Stimulated activated CD4-positive, alpha-beta T cell treated with anti-CD3 and anti-CD28 coated beads, Interleukin-4, amount 100 ng/mL, for 24 hours (primary cell): ENCODE data around the gene DCBLD2.
"Not testable (repeated sequence)": the region's sequence is repeated elsewhere in the genome, so short reads cannot be mapped to it uniquely, and the experiment has no call there.

ENCODE experiments used
- DNase-seq: peaks from one replicate; pipeline ENCODE4 v3.0.0-alpha.2; 2020

The DCBLD2 gene

DNA sequence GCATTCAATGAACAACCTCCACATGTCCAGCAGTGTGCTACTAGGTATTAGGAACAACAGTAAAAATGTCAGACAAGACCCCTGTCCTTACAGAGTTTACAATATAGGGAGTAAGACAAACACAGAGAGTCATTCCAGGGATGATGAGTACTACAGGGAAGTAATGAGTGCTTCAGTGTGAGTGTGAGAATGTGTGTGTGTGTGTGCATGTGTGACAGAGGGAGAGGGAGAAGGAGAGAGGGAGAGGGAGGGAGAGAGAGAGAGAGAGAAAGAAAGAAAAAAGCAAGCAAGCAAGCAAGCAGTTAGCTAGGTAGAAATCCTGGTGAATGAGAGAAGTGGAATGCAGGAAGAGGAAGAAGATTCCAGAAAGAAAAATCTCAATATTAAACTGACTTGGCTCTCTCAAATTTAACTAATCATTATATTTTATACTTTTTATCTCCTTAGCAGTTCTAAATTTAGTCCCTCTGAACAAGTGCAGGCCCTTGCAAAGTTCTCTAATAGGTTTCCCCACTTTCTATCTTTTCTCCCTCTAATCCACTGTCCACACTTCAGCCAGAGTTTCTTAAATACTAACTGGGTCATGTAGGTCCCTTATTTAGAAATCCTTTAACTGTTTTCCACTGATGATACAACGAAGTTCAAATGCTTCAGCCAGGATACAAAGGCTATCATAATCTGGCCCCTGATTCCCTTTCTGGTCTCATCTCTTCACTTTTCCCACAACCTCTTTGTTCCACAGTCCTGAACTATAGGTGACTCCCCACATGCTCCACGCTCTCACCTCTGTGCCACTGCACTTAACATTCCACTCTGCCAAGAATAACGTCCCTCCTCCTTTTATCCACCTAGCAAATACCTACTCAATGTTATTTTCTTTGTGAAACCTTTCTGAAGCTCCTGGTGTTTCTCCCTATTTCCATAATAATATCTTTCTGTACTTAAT lies 10.3 kb downstream of the DCBLD2 start:
- no peak for DNase-seq

- no peak for DNase-seq
Measured at GRCh38 chr3:98890181-98890835, 11.2 kb downstream of the DCBLD2 start.

GRCh38 chr3:98887684-98888083 lies 13.8 kb downstream of the DCBLD2 start:
- no peak for DNase-seq

DNA sequence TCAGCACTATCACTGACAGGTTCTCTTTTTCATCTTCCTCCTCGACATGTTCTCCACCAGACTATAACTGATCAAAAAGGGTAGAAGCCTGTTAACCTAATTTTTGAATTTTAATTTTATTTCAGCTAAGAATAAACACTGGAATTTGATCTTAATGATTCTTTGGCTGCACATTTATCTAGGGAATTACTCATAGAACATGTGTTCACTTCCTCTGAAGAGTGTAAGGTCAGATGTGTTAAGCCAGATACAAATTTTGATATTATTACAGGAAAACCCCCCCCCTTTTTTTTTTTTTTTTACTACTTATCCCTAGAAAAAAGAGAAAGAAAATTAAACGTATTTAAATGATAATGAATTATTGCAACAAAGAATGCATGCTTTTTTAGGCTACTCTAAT lies 15.0 kb downstream of the DCBLD2 start:
- DNase-seq, result no peak

- DNase-seq, result no peak
Measured at GRCh38 chr3:98885851-98886250, 15.6 kb downstream of the DCBLD2 start.

- DNase-seq, result no peak
Measured at GRCh38 chr3:98884675-98885371, 16.7 kb downstream of the DCBLD2 start.

DNA sequence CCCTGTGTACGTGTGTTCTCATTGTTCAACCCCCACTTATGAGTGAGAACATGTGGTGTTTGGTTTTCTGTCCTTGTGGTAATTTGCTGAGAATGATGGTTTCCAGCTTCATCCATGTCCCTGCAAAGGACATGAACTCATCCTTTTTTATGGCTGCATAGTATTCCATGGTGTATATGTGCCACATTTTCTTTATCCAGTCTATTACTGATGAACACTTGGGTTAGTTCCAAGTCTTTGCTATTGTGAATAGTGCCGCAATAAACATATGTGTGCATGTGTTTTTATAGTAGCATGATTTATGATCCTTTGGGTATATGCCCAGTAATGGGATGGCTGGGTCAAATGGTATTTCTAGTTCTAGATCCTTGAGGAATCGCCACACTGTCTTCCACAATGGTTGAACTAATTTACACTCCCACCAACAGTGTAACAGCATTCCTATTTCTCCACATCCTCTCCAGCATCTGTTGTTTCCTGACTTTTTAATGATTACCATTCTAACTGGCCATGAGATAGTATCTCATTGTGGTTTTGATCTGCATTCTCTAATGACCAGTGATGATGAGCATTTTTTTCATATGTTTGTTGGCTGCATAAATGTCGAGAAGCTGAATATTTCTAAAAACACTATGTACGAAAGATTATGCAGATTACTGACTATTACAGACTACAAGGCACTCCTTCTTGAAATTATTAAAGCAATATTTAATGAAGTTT lies 18.7 kb downstream of the DCBLD2 start:
- not testable (repeated sequence) for DNase-seq

DNA sequence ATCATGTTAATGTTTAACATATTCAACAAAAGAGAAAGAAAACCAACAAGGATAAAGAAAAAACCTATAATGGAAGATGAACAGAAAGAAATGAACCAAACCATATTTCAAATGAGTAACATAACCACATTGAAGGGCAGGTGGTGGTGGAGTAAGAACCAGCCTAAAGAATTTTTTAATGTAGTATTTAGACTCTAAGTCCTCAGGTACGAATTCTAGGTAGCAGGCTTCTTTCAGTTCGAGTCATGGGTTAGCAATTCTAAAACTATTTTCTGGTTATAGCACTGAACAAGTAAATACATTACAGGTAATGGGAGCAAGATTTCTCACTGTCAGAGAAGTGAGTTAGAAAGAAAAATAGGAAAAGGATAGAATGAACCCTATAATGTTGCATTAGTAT lies 24.4 kb downstream of the DCBLD2 start:
- DNase-seq, result no peak

DNA sequence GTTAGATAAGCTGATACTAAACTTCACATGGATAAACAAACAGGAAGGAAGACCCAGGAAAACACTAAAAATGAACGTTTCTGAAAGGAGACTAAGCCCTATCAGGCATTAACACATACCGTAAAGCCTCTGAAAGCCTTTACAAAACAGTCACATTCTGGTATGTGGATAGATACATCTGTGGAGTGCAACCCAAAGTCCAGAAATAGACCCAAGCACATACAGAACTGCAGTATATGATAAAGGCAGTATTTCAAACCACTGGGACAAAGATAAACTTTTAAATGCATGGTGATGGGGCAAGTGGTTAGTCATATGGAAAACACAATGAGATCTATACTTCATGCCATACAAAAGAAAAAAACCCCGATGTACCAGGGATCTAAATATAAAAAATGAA lies 26.0 kb downstream of the DCBLD2 start:
- no peak for DNase-seq

GRCh38 chr3:98874602-98875249 lies 26.8 kb downstream of the DCBLD2 start:
- no peak for DNase-seq

DNA sequence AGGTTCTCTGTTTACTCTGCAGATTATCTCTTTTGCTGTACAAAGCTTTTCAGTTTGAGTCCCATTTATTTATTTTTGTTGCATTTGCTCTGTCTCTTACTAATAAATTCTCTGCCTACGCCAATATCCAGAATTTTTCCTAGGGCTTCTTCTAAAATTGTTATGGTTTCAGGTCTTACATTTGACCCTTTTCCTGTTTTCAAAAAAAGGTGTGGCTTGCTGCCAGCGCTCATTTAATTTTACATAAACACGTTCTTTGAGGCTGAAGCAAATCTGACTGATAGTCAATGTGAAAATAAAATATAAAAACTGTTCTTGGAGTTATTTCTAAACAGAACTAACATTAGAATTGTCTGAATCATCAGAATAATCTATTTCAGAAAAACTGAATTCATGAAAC lies 32.1 kb downstream of the DCBLD2 start:
- DNase-seq, result no peak

- not testable (repeated sequence) for DNase-seq
Measured at GRCh38 chr3:98857971-98858370, 43.5 kb downstream of the DCBLD2 start.

DNA sequence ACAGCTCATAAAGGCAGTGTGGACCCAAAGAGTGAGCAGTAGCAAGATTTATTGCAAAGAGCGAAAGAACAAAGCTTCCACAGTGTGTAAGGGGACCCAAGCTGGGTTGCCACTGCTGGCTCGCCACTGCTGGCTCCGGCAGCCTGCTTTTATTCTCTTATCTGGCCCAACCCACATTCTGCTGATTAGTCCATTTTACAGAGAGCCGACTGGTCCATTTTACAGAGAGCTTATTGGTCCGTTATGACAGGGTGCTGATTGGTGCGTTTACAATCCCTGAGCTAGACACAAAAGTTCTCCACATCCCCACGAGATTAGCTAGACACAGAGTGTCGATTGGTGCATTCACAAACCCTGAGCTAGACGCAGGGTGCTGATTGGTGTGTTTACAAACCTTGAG lies 44.2 kb downstream of the DCBLD2 start:
- DNase-seq, result not testable (repeated sequence)

DNA sequence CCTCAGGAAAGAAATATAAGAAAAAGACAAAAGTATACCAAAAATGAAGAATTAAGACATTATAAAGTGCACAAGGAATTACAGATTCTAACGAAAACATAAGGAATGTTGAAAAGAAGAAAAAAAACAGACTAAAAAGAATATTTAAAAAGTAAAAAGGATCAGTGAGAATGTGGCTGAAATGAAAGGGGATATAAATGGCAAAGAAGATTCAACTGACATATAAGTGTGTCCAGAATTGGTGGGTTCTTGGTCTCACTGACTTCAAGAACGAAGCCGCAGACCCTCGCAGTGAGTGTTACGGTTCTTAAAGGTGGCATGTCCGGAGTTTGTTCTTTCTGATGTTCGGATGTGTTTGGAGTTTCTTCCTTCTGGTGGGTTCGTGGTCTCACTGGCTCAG lies 44.8 kb downstream of the DCBLD2 start:
- no peak for DNase-seq

DNA sequence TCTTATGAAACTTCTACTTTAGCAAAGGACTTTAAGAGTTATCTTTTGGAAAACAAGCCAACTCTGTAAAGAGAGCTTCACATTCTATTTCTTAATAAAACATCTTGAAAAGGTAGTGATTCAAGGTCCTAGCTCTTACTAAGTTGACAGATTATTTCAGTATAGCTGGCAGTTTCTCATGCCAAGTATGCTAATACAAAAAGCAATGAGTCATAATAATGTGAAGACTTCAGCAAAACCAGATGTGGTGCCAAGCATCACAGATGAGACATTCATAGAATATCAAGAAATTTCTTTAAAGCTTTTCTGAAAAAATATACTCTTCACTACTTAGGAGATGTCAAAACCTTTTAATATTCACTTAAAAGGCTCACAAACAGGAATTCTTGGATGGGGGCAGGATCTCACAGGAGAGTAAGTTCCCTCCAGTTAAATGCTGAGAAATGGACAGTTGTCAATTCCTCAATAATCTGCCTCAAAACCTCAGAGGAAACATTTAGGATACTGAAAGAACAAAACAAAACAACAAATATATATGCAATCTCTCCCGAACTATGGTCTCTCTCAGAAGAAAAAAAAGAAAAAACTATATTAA lies 45.6 kb downstream of the DCBLD2 start:
- DNase-seq, result no peak

GRCh38 chr3:98848108-98848507 lies 53.4 kb downstream of the DCBLD2 start:
- DNase-seq, result no peak

DNA sequence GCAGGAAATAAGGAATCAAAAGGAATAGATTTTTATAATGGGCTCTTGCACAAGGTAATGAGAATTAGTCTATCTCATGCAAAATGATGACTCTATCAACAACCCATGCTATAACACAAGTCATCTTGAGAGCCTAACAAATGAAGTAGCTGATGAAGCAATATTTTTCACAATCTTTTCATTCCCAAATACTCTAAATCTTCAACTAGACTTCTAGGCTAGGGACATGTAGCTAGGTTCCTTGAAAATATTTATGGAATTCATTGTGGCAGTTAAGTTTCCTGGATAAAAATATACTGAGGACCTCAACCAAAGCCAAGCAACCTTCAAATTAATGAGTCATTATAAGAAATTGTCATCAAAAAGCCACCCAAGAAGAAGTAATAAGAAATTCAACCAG lies 55.4 kb downstream of the DCBLD2 start:
- DNase-seq, result no peak

DNA sequence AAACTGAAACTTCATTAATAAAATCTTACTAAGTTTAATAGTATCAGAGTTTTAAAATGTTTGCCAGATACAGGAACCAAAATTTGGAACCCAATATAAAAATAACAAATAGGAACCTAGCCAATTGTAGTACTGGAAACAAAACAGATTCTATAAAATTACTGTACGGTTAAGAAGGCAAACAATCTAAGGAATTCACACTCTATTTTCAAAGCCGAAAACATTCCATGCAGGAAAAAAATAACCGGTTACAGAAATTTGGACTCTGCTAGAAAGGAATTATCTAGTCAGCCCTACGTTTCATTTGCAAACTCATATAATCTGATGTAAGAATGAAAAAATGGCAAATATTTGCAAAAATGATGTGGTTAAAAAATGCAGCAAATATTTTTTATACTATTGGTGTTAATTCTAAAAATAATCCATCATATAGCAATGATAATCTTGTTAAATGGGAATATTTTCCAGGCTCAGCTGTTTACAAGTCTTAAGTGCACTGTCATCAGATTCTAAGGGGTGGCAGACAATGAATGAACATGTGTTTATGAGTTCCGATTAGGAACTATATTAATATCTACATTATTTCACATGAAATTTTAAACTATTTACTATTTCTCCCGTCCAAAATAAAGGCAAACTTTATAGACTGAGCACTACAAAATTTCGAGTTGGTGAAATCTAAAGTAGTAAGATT lies 58.1 kb downstream of the DCBLD2 start:
- DNase-seq, result no peak

DNA sequence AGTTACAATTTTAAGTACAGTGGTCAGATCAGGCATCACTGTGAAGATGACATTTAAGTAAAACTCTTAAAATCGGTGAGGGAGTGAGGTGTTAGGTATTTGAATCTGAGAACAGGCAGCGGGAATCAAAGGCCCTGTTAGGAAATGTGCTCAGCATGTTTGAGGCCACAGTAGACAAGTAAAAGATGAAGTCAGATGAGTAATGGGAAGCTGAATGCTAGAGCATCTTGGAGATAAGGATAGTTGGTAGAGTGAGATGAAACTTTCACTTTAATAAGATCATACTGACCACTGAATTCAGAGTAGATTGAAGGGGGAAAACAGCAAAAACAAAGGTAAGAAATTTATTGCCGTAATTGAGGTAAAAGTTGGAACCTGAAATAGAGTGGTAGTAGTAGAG lies 61.6 kb downstream of the DCBLD2 start:
- no peak for DNase-seq

DNA sequence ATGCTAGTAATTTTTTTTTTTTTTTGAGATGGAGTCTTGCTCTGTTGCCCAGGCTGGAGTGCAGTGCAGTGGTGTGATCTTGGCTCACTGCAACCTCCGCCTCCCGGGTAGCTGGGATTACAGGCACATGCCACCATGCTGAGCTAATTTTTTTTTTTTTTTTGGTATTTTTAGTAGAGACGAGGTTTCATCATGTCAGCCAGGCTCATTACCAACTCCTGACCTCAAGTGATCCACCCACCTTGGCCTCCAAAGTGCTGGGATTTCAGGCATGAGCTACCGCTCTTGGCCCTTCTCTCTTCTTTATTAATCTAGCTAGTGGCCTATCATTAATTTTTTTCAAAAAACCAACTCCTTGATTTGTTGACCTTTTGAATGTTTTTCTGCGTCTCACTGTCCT lies 70.4 kb downstream of the DCBLD2 start:
- not testable (repeated sequence) for DNase-seq

DNA sequence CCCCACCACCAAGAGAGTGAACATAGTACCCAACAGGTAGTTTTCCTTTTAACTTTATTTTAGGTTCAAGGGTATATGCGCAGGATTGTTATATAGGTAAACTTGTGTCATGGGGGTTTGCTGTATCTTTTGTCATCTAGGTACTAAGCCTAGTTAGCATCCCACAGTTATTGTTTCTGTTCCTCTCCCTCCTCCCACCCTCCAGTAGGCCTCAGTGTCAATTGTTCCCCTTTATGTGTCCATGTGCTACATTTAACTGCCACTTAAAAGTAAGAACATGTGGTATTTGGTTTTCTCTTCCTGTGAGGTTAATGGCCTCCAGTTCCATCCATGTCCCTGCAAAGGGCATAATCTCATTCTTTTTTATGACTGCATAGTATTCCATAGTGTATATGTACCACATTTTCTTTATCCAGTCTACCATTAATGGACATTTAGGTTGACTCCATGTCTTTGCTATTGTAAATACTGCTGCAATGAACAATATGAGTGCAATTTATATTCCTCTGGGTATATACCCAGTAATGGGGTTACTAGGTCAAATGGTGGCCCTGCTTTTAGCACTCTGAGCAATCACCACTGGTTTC lies 72.2 kb downstream of the DCBLD2 start:
- no peak for DNase-seq
